Measurements from ENCODE around the gene SPATC1L.
A peak's percentile ranks its signal among the peaks of the same experiment; 100 is the strongest.
"Not testable (repeated sequence)": the region's sequence is repeated elsewhere in the genome, so short reads cannot be mapped to it uniquely, and the experiment has no call there.

SPATC1L gene

GRCh38 chr21:46140352-46141003, 43.8 kb downstream of the SPATC1L start:
- H3K36me3 ChIP-seq (ENCODE audit: insufficient read depth, low read length); H3K9me3 ChIP-seq (ENCODE audit: control insufficient read depth, insufficient read depth, low read length): not testable (repeated sequence)
- peak overlapping the region; percentile 5; the same call in 1 of the 2 replicates for H3K9ac ChIP-seq (ENCODE audit: low read depth, low read length)

GRCh38 chr21:46139686-46140085, 44.6 kb downstream of the SPATC1L start:
- no peaks in the 10 kb centered on the region for H3K36me3 ChIP-seq (ENCODE audit: insufficient read depth, low read length)
- no peak overlapping the region for H3K9ac ChIP-seq (ENCODE audit: low read depth, low read length)
- no peaks in the 10 kb centered on the region for H3K9me3 ChIP-seq (ENCODE audit: control insufficient read depth, insufficient read depth, low read length)
- no peaks in the 10 kb centered on the region for H3K4me1 ChIP-seq (ENCODE audit: insufficient read depth, low read length)

More at GRCh38 chr21:46140352-46141003, 43.8 kb downstream of the SPATC1L start:
- not testable (repeated sequence) for H3K4me1 ChIP-seq (ENCODE audit: insufficient read depth, low read length)

- Histone ChIP-seq H3K9me3 (ENCODE audit: control insufficient read depth, insufficient read depth, low read length) (no peaks in the 10 kb centered on the region), H3K9ac (ENCODE audit: low read depth, low read length) (no peak overlapping the region), H3K4me1 (ENCODE audit: insufficient read depth, low read length) (no peaks in the 10 kb centered on the region), H3K36me3 (ENCODE audit: insufficient read depth, low read length) (no peaks in the 10 kb centered on the region)
These were observed 45.8 kb downstream of the SPATC1L start for GRCh38 chr21:46138383-46138970.

- no peaks in the 10 kb centered on the region for H3K36me3 ChIP-seq (ENCODE audit: insufficient read depth, low read length)
- no peaks in the 10 kb centered on the region for H3K9me3 ChIP-seq (ENCODE audit: control insufficient read depth, insufficient read depth, low read length)
- no peak overlapping the region for H3K9ac ChIP-seq (ENCODE audit: low read depth, low read length)
These were observed 46.4 kb downstream of the SPATC1L start for GRCh38 chr21:46137908-46138307.

GRCh38 chr21:46136739-46137349, 47.4 kb downstream of the SPATC1L start:
- no peaks in the 10 kb centered on the region for H3K36me3 ChIP-seq (ENCODE audit: insufficient read depth, low read length)
- H3K4me1 ChIP-seq (ENCODE audit: insufficient read depth, low read length), result no peaks in the 10 kb centered on the region
- no peak overlapping the region for H3K9ac ChIP-seq (ENCODE audit: low read depth, low read length)
- no peaks in the 10 kb centered on the region for H3K9me3 ChIP-seq (ENCODE audit: control insufficient read depth, insufficient read depth, low read length)

More at GRCh38 chr21:46137908-46138307, 46.4 kb downstream of the SPATC1L start:
- H3K4me1 ChIP-seq (ENCODE audit: insufficient read depth, low read length), result no peaks in the 10 kb centered on the region

GRCh38 chr21:46135782-46136395, 48.4 kb downstream of the SPATC1L start:
- no peaks in the 10 kb centered on the region for H3K9me3 ChIP-seq (ENCODE audit: control insufficient read depth, insufficient read depth, low read length)
- H3K4me1 ChIP-seq (ENCODE audit: insufficient read depth, low read length), result no peaks in the 10 kb centered on the region
- no peak overlapping the region for H3K9ac ChIP-seq (ENCODE audit: low read depth, low read length)
- H3K36me3 ChIP-seq (ENCODE audit: insufficient read depth, low read length), result no peaks in the 10 kb centered on the region

- Histone ChIP-seq H3K36me3 (ENCODE audit: insufficient read depth, low read length) (no peaks in the 10 kb centered on the region), H3K4me1 (ENCODE audit: insufficient read depth, low read length) (no peaks in the 10 kb centered on the region), H3K9ac (ENCODE audit: low read depth, low read length) (no peak overlapping the region), H3K9me3 (ENCODE audit: control insufficient read depth, insufficient read depth, low read length) (no peaks in the 10 kb centered on the region)
These were observed 52.2 kb downstream of the SPATC1L start for GRCh38 chr21:46131838-46132651.

- no peaks in the 10 kb centered on the region for H3K9me3 ChIP-seq (ENCODE audit: control insufficient read depth, insufficient read depth, low read length)
- H3K4me1 ChIP-seq (ENCODE audit: insufficient read depth, low read length), result no peaks in the 10 kb centered on the region
- no peak overlapping the region for H3K9ac ChIP-seq (ENCODE audit: low read depth, low read length)
- no peaks in the 10 kb centered on the region; the same call in 1 of the 2 replicates for H3K36me3 ChIP-seq (ENCODE audit: insufficient read depth, low read length)
These were observed 52.7 kb downstream of the SPATC1L start for GRCh38 chr21:46131588-46131837.

- H3K9ac ChIP-seq (ENCODE audit: low read depth, low read length), result no peak overlapping the region
- no peaks in the 10 kb centered on the region for H3K9me3 ChIP-seq (ENCODE audit: control insufficient read depth, insufficient read depth, low read length)
- H3K36me3 ChIP-seq (ENCODE audit: insufficient read depth, low read length), result no peaks in the 10 kb centered on the region; the same call in 1 of the 2 replicates
- no peaks in the 10 kb centered on the region for H3K4me1 ChIP-seq (ENCODE audit: insufficient read depth, low read length)
These were observed 53.2 kb downstream of the SPATC1L start for GRCh38 chr21:46130831-46131587.

- Histone ChIP-seq H3K9ac (ENCODE audit: low read depth, low read length) (no peak overlapping the region), H3K36me3 (ENCODE audit: insufficient read depth, low read length) (no peaks in the 10 kb centered on the region; the same call in 1 of the 2 replicates), H3K9me3 (ENCODE audit: control insufficient read depth, insufficient read depth, low read length) (no peaks in the 10 kb centered on the region), H3K4me1 (ENCODE audit: insufficient read depth, low read length) (no peaks in the 10 kb centered on the region)
These were observed 54.2 kb downstream of the SPATC1L start for GRCh38 chr21:46129846-46130651.

GRCh38 chr21:46128933-46129571, 55.2 kb downstream of the SPATC1L start:
- no peaks in the 10 kb centered on the region for H3K4me1 ChIP-seq (ENCODE audit: insufficient read depth, low read length)
- no peaks in the 10 kb centered on the region for H3K9me3 ChIP-seq (ENCODE audit: control insufficient read depth, insufficient read depth, low read length)
- H3K36me3 ChIP-seq (ENCODE audit: insufficient read depth, low read length), result no peaks in the 10 kb centered on the region; the same call in 1 of the 2 replicates
- no peak overlapping the region for H3K9ac ChIP-seq (ENCODE audit: low read depth, low read length)

- H3K9me3 ChIP-seq (ENCODE audit: control insufficient read depth, insufficient read depth, low read length), result no peaks in the 10 kb centered on the region
- H3K4me1 ChIP-seq (ENCODE audit: insufficient read depth, low read length), result no peaks in the 10 kb centered on the region
- H3K9ac ChIP-seq (ENCODE audit: low read depth, low read length), result no peak overlapping the region
- H3K36me3 ChIP-seq (ENCODE audit: insufficient read depth, low read length), result no peaks in the 10 kb centered on the region; the same call in 1 of the 2 replicates
These were observed 55.9 kb downstream of the SPATC1L start for GRCh38 chr21:46128106-46128932.

All from ES-I3 (cell line).